Osteoblast (primary cell): ENCODE data around the gene REPS2. TPM values are rescaled to one million over a fixed set of nuclear protein-coding genes. Genes with fewer than 3 reads are reported as not detected.

Experiments
- DNase-seq: peaks from one replicate; pipeline ENCODE4 v3.0.0; 2011; ENCODE audit warnings: low spot score, mixed read lengths; ENCODE audit not compliant: insufficient read length; ENCODE audit errors: missing footprints
- H2AFZ ChIP-seq: 2 replicates; pipeline ENCODE4 v1.6.0; 2011; ENCODE audit warnings: mild to moderate bottlenecking, low read length
- H3K27ac ChIP-seq: 2 replicates; pipeline ENCODE4 v1.5.1; 2011; ENCODE audit warnings: mild to moderate bottlenecking, low read depth, low read length, moderate library complexity
- H3K27me3 ChIP-seq: 2 replicates; pipeline ENCODE4 v1.6.0; 2012; ENCODE audit warnings: mild to moderate bottlenecking, control low read depth, inconsistent platforms, low read length, moderate library complexity; ENCODE audit not compliant: insufficient read depth
- H3K36me3 ChIP-seq: 2 replicates; pipeline ENCODE4 v1.5.1; 2011; ENCODE audit warnings: mild to moderate bottlenecking, low read length, control low read depth, moderate library complexity; ENCODE audit not compliant: insufficient read depth
- H3K4me1 ChIP-seq: 2 replicates; pipeline ENCODE4 v1.5.1; 2011; ENCODE audit warnings: mild to moderate bottlenecking, low read length, control low read depth, moderate library complexity; ENCODE audit not compliant: insufficient read depth
- H3K4me2 ChIP-seq: 2 replicates; pipeline ENCODE4 v1.6.0; 2011; ENCODE audit warnings: mild to moderate bottlenecking, low read length; ENCODE audit not compliant: insufficient read depth
- H3K4me3 ChIP-seq: fragments of 200-600 bp; sonication (generic); 3 replicates; pipeline ENCODE4 v1.5.1; 2012; ENCODE audit warnings: mild to moderate bottlenecking, low read length, inconsistent platforms; ENCODE audit not compliant: insufficient read depth
- H3K79me2 ChIP-seq: 2 replicates; pipeline ENCODE4 v1.6.0; 2012; ENCODE audit warnings: mild to moderate bottlenecking, low read length, control low read depth, inconsistent platforms; ENCODE audit not compliant: insufficient read depth
- H3K9me3 ChIP-seq: 2 replicates; pipeline ENCODE4 v1.5.1; 2011; ENCODE audit warnings: low read depth, low read length, control low read depth
- H4K20me1 ChIP-seq: 2 replicates; pipeline ENCODE4 v1.6.0; 2012; ENCODE audit warnings: mild to moderate bottlenecking, low read length, control low read depth; ENCODE audit not compliant: insufficient read depth
- CTCF ChIP-seq: IDR thresholded peaks from 2 replicates; pipeline ENCODE4 v1.5.1; 2011; ENCODE audit warnings: mild to moderate bottlenecking, low read depth, low read length, moderate library complexity; ENCODE audit errors: extremely low read depth
- total RNA-seq: library from RNA; depleted of rRNA; stranded (reverse); fragments of >200 nt; gene quantifications from 2 replicates; pipeline ENCODE4 v1.2.3, GENCODE V29; 2012

REPS2 gene
- total RNA-seq, 1 donor = 0.72 TPM

- no peaks in the 10 kb centered on the region for H3K36me3 ChIP-seq
- H3K27me3 ChIP-seq = peaks cover 14% of the 10 kb centered on the region
- no peaks in the 10 kb centered on the region for H4K20me1 ChIP-seq
- H2AFZ ChIP-seq = no peak overlapping the region
- H3K4me2 ChIP-seq = no peak overlapping the region
- DNase-seq = no peak
- no peak overlapping the region for H3K27ac ChIP-seq
- H3K79me2 ChIP-seq = no peaks in the 10 kb centered on the region
- peaks cover 11% of the 10 kb centered on the region for H3K4me1 ChIP-seq
- H3K9me3 ChIP-seq = no peaks in the 10 kb centered on the region
- H3K4me3 ChIP-seq = no peak overlapping the region
- no peak for TF ChIP-seq CTCF
Observed at GRCh38 chrX:17081968-17082367, 135.5 kb downstream of the REPS2 start.

GRCh38 chrX:17082831-17083230 is 136.4 kb downstream of the REPS2 start:
- DNase-seq = no peak
- no peak overlapping the region for H3K4me2 ChIP-seq
- TF ChIP-seq CTCF = no peak

GRCh38 chrX:17086317-17086716 is 139.9 kb downstream of the REPS2 start:
- Histone ChIP-seq H3K27me3 (peaks cover 13% of the 10 kb centered on the region), H2AFZ (no peak overlapping the region), H3K4me2 (no peak overlapping the region), H3K4me1 (no peaks in the 10 kb centered on the region), H3K79me2 (no peaks in the 10 kb centered on the region), H3K27ac (no peak overlapping the region), H4K20me1 (no peaks in the 10 kb centered on the region), H3K36me3 (no peaks in the 10 kb centered on the region), H3K9me3 (no peaks in the 10 kb centered on the region), H3K4me3 (no peak overlapping the region)
- TF ChIP-seq CTCF = no peak
- no peak for DNase-seq

More at GRCh38 chrX:17082831-17083230, 136.4 kb downstream of the REPS2 start:
- H3K27ac ChIP-seq = no peak overlapping the region
- H3K4me3 ChIP-seq = no peak overlapping the region
- H3K4me1 ChIP-seq = peaks cover 9% of the 10 kb centered on the region
- H3K9me3 ChIP-seq = no peaks in the 10 kb centered on the region
- no peaks in the 10 kb centered on the region for H3K36me3 ChIP-seq
- H3K27me3 ChIP-seq = peaks cover 17% of the 10 kb centered on the region
- H4K20me1 ChIP-seq = no peaks in the 10 kb centered on the region
- no peaks in the 10 kb centered on the region for H3K79me2 ChIP-seq
- H2AFZ ChIP-seq = no peak overlapping the region

GRCh38 chrX:17095161-17095560 is 148.7 kb downstream of the REPS2 start:
- Histone ChIP-seq H2AFZ (no peak overlapping the region), H3K4me2 (no peak overlapping the region), H3K9me3 (no peaks in the 10 kb centered on the region), H3K27me3 (peaks cover 11% of the 10 kb centered on the region), H3K4me3 (no peak overlapping the region), H3K4me1 (no peaks in the 10 kb centered on the region), H3K36me3 (no peaks in the 10 kb centered on the region), H3K79me2 (no peaks in the 10 kb centered on the region), H3K27ac (no peak overlapping the region), H4K20me1 (no peaks in the 10 kb centered on the region)
- no peak for TF ChIP-seq CTCF
- no peak for DNase-seq
